VCaP (cell line): ENCODE results near the gene SDR42E1.
A peak's percentile ranks its signal among the peaks of the same experiment; 100 is the strongest.

Experiments
- H3K27ac ChIP-seq: fragments of 450-650 bp; 2 replicates; pipeline ENCODE4 v1.5.1; 2017
- TF ChIP-seq, protein P1 (sequence below): fragments of 450-650 bp; conservative IDR thresholded peaks from 2 replicates; pipeline ENCODE4 v1.5.1; 2017; ENCODE audit warnings: mild to moderate bottlenecking, moderate library complexity

The SDR42E1 gene, protein sequence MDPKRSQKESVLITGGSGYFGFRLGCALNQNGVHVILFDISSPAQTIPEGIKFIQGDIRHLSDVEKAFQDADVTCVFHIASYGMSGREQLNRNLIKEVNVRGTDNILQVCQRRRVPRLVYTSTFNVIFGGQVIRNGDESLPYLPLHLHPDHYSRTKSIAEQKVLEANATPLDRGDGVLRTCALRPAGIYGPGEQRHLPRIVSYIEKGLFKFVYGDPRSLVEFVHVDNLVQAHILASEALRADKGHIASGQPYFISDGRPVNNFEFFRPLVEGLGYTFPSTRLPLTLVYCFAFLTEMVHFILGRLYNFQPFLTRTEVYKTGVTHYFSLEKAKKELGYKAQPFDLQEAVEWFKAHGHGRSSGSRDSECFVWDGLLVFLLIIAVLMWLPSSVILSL

DNA sequence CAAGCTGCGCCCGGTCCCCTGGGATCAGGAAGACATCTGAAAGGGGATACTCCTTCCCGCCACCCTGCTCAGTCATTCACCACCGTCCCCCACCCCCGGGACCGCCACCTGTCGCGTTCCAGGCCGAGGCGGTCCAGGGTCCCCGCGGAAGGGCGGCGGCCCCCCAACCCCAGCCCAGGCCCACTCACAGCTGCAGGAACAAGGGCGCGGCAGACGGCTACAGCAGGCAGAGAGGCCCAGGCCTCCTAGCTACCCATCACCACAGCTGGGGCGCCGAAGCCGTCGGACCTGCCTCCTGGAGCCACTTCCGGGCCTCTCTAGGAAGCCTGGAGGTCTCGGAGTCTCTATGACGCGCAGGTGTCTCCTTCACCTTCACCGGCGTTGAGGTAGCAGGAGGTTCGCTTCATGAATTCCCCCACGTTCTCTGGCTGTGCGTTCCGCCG is at the start of gene SDR42E1:
Gene SDR42E1, minus strand, starts transcription at position 272 of the 443 bp plus-strand sequence. CDS start 10,612 bp downstream, outside the sequence.
- peak within 1 kb of the TSS; percentile 62; the same call in 1 of the 2 replicates for H3K27ac ChIP-seq
- TF ChIP-seq, protein P1, sequence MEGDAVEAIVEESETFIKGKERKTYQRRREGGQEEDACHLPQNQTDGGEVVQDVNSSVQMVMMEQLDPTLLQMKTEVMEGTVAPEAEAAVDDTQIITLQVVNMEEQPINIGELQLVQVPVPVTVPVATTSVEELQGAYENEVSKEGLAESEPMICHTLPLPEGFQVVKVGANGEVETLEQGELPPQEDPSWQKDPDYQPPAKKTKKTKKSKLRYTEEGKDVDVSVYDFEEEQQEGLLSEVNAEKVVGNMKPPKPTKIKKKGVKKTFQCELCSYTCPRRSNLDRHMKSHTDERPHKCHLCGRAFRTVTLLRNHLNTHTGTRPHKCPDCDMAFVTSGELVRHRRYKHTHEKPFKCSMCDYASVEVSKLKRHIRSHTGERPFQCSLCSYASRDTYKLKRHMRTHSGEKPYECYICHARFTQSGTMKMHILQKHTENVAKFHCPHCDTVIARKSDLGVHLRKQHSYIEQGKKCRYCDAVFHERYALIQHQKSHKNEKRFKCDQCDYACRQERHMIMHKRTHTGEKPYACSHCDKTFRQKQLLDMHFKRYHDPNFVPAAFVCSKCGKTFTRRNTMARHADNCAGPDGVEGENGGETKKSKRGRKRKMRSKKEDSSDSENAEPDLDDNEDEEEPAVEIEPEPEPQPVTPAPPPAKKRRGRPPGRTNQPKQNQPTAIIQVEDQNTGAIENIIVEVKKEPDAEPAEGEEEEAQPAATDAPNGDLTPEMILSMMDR = no peak

DNA sequence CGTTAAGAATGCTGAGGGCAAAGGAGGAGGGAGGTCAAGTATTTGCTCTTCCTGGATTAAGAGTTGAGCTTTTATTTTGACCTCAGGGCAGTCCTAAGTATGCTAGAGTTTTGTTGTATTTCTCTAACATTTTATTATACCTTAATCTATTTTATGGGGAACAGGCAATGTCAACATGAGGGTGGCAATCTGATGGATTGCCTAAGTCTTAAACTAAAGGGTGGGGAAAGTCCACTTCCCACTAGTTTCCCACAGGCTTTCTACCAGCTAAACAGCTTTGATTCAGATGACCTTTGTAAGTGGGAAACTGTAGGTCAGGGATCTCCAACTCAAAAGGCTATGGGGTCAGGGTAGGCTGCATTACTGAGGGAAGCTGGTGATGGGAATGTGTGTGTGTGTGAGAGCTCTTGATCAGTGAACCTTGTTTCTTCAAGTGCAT is 48.7 kb upstream of the SDR42E1 start:
- no peak overlapping the region for H3K27ac ChIP-seq
- TF ChIP-seq, protein P1 = no peak

DNA sequence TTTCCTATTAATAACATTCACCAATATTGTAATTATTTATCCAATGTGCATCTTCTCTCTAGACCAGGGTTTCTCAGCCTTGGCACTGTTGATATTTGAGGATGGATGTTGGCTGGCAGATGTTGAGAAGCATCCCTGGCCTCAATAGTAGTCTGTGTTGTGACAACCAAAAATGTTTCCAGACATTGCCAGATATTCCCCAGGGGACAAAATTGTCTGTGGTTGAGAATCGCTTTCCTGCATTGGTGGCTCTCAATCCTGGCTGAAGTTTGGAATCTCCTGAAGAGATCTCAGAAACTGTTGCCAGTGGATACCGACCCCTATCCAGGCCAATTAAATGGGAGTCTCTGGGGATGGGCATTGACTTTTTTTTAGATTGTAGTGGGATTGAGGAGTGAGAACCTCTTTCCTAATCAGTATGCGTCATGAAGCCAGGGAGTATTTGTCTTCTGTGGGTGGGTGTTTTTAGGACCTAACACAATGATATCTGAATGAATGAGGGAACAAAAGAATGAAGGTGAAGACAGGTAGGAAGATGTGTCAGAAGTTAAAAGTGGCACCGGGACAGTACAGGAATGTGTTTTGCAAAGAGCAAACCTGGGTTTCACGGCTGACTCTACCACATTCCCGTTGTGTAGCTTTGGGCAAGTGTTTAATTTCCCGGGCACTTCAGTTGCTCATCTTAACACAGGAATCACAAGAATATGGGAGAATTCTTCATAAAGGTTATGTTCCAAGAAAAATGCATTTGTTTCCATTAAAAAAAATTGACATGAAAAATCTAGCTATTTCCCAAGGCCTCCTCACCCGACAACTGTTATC is 48.1 kb upstream of the SDR42E1 start:
- H3K27ac ChIP-seq = no peak overlapping the region
- TF ChIP-seq, protein P1 = no peak

DNA sequence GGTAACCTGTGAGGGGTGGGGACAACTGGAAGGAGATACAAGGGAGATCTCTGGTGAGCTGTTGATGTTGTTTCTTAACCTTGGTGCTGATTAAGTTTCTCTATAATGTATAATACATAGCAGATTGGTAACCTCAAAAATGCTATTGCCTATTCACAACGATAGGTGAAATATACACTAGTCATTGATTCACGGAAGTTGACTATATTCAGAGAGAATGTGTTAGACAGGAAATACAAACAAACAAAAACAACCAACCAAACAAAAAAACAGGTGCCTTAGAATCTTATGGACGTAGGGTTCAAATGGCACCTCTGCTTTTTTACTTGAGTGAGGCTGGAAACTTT is 45.3 kb upstream of the SDR42E1 start:
- TF ChIP-seq, protein P1 = no peak
- H3K27ac ChIP-seq = peak overlapping the region; percentile 34; the same call in 1 of the 2 replicates

DNA sequence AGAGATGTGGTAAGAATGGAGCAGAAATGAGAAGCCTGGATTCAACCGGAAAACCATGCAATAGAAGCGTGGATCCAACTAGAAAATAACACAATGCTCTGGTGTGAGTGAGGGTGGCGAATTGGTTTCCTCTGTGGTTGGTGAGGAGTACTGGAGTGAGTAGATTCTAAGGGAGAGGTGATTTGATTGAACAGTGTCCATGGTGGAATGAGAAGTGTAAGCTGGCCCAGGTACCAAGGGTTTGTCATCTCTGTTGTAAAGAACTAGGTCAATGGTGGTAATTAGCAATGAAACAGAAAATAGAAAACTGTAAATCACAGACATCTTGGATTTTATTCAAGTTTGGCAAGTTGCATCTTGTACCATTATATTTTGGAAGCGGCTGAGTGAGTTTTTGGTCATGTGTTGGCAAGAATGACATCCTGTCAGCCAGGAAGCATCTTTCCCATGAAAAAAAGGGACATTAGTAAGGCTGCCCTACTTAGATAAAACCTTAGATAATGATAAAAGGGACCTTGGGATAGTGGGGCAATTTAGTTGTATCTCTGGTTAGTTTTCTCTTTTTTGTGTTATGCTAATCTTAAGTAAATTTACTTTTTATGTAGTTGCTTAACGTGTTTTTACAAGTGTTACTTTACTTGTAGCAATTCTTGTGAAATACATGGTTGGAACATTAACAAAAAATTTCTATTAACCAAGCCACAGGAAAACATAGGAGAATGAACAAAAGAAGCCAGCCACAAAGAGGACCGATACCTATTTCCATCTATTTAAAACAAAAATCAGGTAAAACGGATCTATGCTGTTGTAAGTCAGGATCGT is 44.7 kb upstream of the SDR42E1 start:
- TF ChIP-seq, protein P1 = no peak
- peak overlapping the region; percentile 34; the same call in 1 of the 2 replicates for H3K27ac ChIP-seq

DNA sequence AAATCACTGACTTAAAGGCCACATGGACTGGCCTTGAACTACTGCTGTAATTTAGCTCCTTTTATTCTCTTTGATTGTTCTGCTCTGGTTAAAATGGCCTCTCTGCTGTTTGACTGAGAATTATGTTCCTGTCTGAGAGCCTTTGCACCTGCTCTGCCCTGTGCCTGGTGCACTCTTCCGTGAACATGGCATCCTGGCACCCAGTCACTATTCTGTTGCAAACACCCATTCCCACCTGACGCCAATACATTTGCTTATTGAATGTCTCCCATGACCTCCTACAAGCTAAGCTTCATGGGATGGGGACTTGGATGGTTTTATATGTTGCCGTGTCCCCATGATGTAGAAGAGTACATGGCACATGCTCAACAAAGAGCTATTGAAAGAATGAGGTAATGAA is 43.8 kb upstream of the SDR42E1 start:
- no peak overlapping the region; the same call in 1 of the 2 replicates for H3K27ac ChIP-seq
- TF ChIP-seq, protein P1 = no peak
